Measurements from ENCODE around the gene INO80D. TPM values are rescaled to one million over a fixed set of nuclear protein-coding genes. Genes with fewer than 3 reads are reported as not detected.
A peak's percentile ranks its signal among the peaks of the same experiment; 100 is the strongest.

The INO80D gene
- total RNA-seq, 1 experiment from 2014 or later, result 14.4 TPM

- ChIA-PET RAD21 (ENCODE audit: low non-redundant PET in 1 of 2, low total read pairs in 2 of 2, uncharacterized antibody in 2 of 2, unreplicated experiment in 2 of 2) (no interaction called here), POLR2A (no interaction called here), CTCF (no interaction called here)
- Histone ChIP-seq H3K9me3 (ENCODE audit: control insufficient read depth in 1 of 2, insufficient read depth in 1 of 2, low read depth in 1 of 2, low read length in 2 of 2) (no peaks in the 10 kb centered on the region), H3K27ac (ENCODE audit: low read depth, low read length) (no peak overlapping the region), H4K20me1 (ENCODE audit: insufficient read depth) (no peaks in the 10 kb centered on the region), H3K4me1 (ENCODE audit: control insufficient read depth in 1 of 2, insufficient read depth in 2 of 2, low read length in 2 of 2) (no peaks in the 10 kb centered on the region), H3K4me3 (replicated peaks in 1 of 2; ENCODE audit: low read depth in 1 of 2, low read length in 2 of 2) (no peak overlapping the region), H3K9me2 (ENCODE audit: insufficient read depth) (no peaks in the 10 kb centered on the region), H3K79me2 (ENCODE audit: insufficient read depth, low read length) (peaks cover 53% of the 10 kb centered on the region), H2AFZ (ENCODE audit: low read depth, low read length, poor library complexity, severe bottlenecking) (no peak overlapping the region), H3K36me3 (ENCODE audit: control insufficient read depth in 1 of 2, insufficient read depth in 2 of 2, low read length in 2 of 2) (no peaks in the 10 kb centered on the region), H3K27me3 (ENCODE audit: insufficient read depth, low read length) (no peaks in the 10 kb centered on the region), H3K9ac (ENCODE audit: low read length) (no peak overlapping the region), H3K4me2 (ENCODE audit: low read length) (no peak overlapping the region)
- TF ChIP-seq ZBTB33 (IDR thresholded peaks at IDR 0.05; ENCODE audit: extremely low read depth, insufficient replicate concordance, low read length) (no peak), CBX3 (IDR thresholded peaks at IDR 0.05; ENCODE audit: low read depth) (no peak), CTCF (IDR thresholded peaks at IDR 0.05 in 2 of 3, conservative IDR thresholded peaks at IDR 0.05 in 1 of 3; ENCODE audit: borderline replicate concordance in 1 of 3, insufficient read depth in 1 of 3, low read depth in 2 of 3, low read length in 2 of 3) (peak in 1 of 3 experiments; percentile 23; a peak in 1 of 6 replicates), EZH2 (IDR thresholded peaks at IDR 0.05) (no peak), ELF1 (IDR thresholded peaks at IDR 0.05; ENCODE audit: borderline replicate concordance, low read depth) (no peak)
- intact Hi-C loops (cut with micrococcal nuclease), result no loop called here
- DNase-seq (ENCODE audit: low read depth, low spot score), result no peak
- ATAC-seq, result no peak
- no TSS peak for BruUV-seq (replicated peaks)
These were observed 10.9 kb downstream of the INO80D start for GRCh38 chr2:206075113-206075512.

GRCh38 chr2:206071807-206072206, 14.2 kb downstream of the INO80D start:
- Histone ChIP-seq H3K9me2 (ENCODE audit: insufficient read depth) (no peaks in the 10 kb centered on the region), H3K4me1 (ENCODE audit: control insufficient read depth in 1 of 2, insufficient read depth in 2 of 2, low read length in 2 of 2) (no peaks in the 10 kb centered on the region), H3K27me3 (ENCODE audit: insufficient read depth, low read length) (no peaks in the 10 kb centered on the region), H2AFZ (ENCODE audit: low read depth, low read length, poor library complexity, severe bottlenecking) (no peak overlapping the region), H3K36me3 (ENCODE audit: control insufficient read depth in 1 of 2, insufficient read depth in 2 of 2, low read length in 2 of 2) (no peaks in the 10 kb centered on the region), H3K27ac (ENCODE audit: low read depth, low read length) (no peak overlapping the region), H4K20me1 (ENCODE audit: insufficient read depth) (no peaks in the 10 kb centered on the region), H3K4me3 (replicated peaks in 1 of 2; ENCODE audit: low read depth in 1 of 2, low read length in 2 of 2) (no peak overlapping the region), H3K9ac (ENCODE audit: low read length) (no peak overlapping the region), H3K79me2 (ENCODE audit: insufficient read depth, low read length) (peaks cover 31% of the 10 kb centered on the region), H3K4me2 (ENCODE audit: low read length) (no peak overlapping the region), H3K9me3 (ENCODE audit: control insufficient read depth in 1 of 2, insufficient read depth in 1 of 2, low read depth in 1 of 2, low read length in 2 of 2) (no peaks in the 10 kb centered on the region)
- intact Hi-C loops (cut with micrococcal nuclease), result no loop called here
- RAD21 ChIA-PET (ENCODE audit: low non-redundant PET in 1 of 2, low total read pairs in 2 of 2, uncharacterized antibody in 2 of 2, unreplicated experiment in 2 of 2), result no interaction called here
- CTCF ChIA-PET, result no interaction called here
- POLR2A ChIA-PET, result no interaction called here
- no peak for TF ChIP-seq CEBPB (IDR thresholded peaks at IDR 0.05; ENCODE audit: low read depth)
- no peak for TF ChIP-seq JUND (IDR thresholded peaks at IDR 0.05)
- no peak for TF ChIP-seq EGR1 (IDR thresholded peaks at IDR 0.05; ENCODE audit: low read depth)
- TF ChIP-seq ELF1 (IDR thresholded peaks at IDR 0.05; ENCODE audit: borderline replicate concordance, low read depth), result no peak
- TF ChIP-seq EZH2 (IDR thresholded peaks at IDR 0.05), result no peak
- DNase-seq (ENCODE audit: low read depth, low spot score) (no peak), ATAC-seq (no peak)
- BruUV-seq (replicated peaks), result no TSS peak

All from HCT116 (cell line).